Neuron (in vitro differentiated cells): ENCODE results near the gene OR51B2.
"Not testable (repeated sequence)": the region's sequence is repeated elsewhere in the genome, so short reads cannot be mapped to it uniquely, and the experiment has no call there.

Source experiments
- H2AFZ ChIP-seq: one replicate; pipeline ENCODE4 v1.6.1; 2013; ENCODE audit warnings: low read depth, mild to moderate bottlenecking, inconsistent platforms, low read length, moderate library complexity
- H3K27me3 ChIP-seq: one replicate; pipeline ENCODE4 v1.6.1; 2013; ENCODE audit warnings: low read length; ENCODE audit not compliant: insufficient read depth
- H3K36me3 ChIP-seq: one replicate; pipeline ENCODE4 v1.6.1; 2013; ENCODE audit warnings: low read length; ENCODE audit not compliant: insufficient read depth
- H3K4me1 ChIP-seq: one replicate; pipeline ENCODE4 v1.6.1; 2013; ENCODE audit warnings: low read length; ENCODE audit not compliant: insufficient read depth
- H3K4me3 ChIP-seq: 2 replicates; pipeline ENCODE4 v1.5.1; 2013; ENCODE audit warnings: mild to moderate bottlenecking, low read length, moderate library complexity
- H3K9me3 ChIP-seq: one replicate; pipeline ENCODE4 v1.6.1; 2013; ENCODE audit warnings: low read length

Gene OR51B2

GRCh38 chr11:5324197-5324596, at the start of gene OR51B2:
TSS of gene OR51B2 (minus strand) at chr11:5324297. CDS start at chr11:5324297, 0 bp downstream.
- H3K27me3 ChIP-seq = no peaks in the 10 kb centered on the region
- H2AFZ ChIP-seq = no peak within 1 kb of the TSS
- H3K9me3 ChIP-seq = no peaks in the 10 kb centered on the region
- H3K4me3 ChIP-seq = no peak within 1 kb of the TSS
- H3K36me3 ChIP-seq = no peaks in the 10 kb centered on the region
- H3K4me1 ChIP-seq = no peaks in the 10 kb centered on the region

GRCh38 chr11:5369789-5370188, 45.7 kb upstream of the OR51B2 start:
- Histone ChIP-seq H3K27me3 (no peaks in the 10 kb centered on the region), H3K36me3 (no peaks in the 10 kb centered on the region), H3K4me3 (no peak overlapping the region), H3K9me3 (no peaks in the 10 kb centered on the region), H3K4me1 (no peaks in the 10 kb centered on the region), H2AFZ (no peak overlapping the region)

- Histone ChIP-seq H3K4me3 (no peak overlapping the region), H3K4me1 (no peaks in the 10 kb centered on the region), H3K27me3 (no peaks in the 10 kb centered on the region), H2AFZ (no peak overlapping the region), H3K9me3 (no peaks in the 10 kb centered on the region), H3K36me3 (no peaks in the 10 kb centered on the region)
These were observed 44.5 kb upstream of the OR51B2 start for GRCh38 chr11:5368502-5369043.

- Histone ChIP-seq H3K9me3 (no peaks in the 10 kb centered on the region), H3K27me3 (no peaks in the 10 kb centered on the region), H2AFZ (no peak overlapping the region), H3K4me1 (no peaks in the 10 kb centered on the region), H3K4me3 (no peak overlapping the region), H3K36me3 (no peaks in the 10 kb centered on the region)
These were observed 43.5 kb upstream of the OR51B2 start for GRCh38 chr11:5367448-5368074.

- Histone ChIP-seq H3K36me3 (no peaks in the 10 kb centered on the region), H3K27me3 (no peaks in the 10 kb centered on the region), H3K4me1 (no peaks in the 10 kb centered on the region), H3K4me3 (no peak overlapping the region), H3K9me3 (no peaks in the 10 kb centered on the region), H2AFZ (no peak overlapping the region)
These were observed 42.8 kb upstream of the OR51B2 start for GRCh38 chr11:5366856-5367255.

GRCh38 chr11:5366365-5366764, 42.3 kb upstream of the OR51B2 start:
- not testable (repeated sequence) for H3K27me3 ChIP-seq, H2AFZ ChIP-seq, H3K4me1 ChIP-seq, H3K9me3 ChIP-seq, H3K36me3 ChIP-seq, H3K4me3 ChIP-seq

- Histone ChIP-seq H3K9me3 (no peaks in the 10 kb centered on the region), H3K4me1 (no peaks in the 10 kb centered on the region), H2AFZ (no peak overlapping the region), H3K4me3 (no peak overlapping the region), H3K27me3 (no peaks in the 10 kb centered on the region), H3K36me3 (no peaks in the 10 kb centered on the region)
These were observed 40.1 kb upstream of the OR51B2 start for GRCh38 chr11:5364214-5364613.

GRCh38 chr11:5363679-5364078, 39.6 kb upstream of the OR51B2 start:
- Histone ChIP-seq H3K36me3 (no peaks in the 10 kb centered on the region), H3K4me1 (no peaks in the 10 kb centered on the region), H3K27me3 (no peaks in the 10 kb centered on the region), H3K9me3 (no peaks in the 10 kb centered on the region), H2AFZ (no peak overlapping the region), H3K4me3 (no peak overlapping the region)

GRCh38 chr11:5362017-5362625, 38.0 kb upstream of the OR51B2 start:
- no peaks in the 10 kb centered on the region for H3K4me1 ChIP-seq
- H3K36me3 ChIP-seq = no peaks in the 10 kb centered on the region
- H3K4me3 ChIP-seq = no peak overlapping the region
- no peaks in the 10 kb centered on the region for H3K27me3 ChIP-seq
- H3K9me3 ChIP-seq = no peaks in the 10 kb centered on the region
- H2AFZ ChIP-seq = no peak overlapping the region

GRCh38 chr11:5356031-5356430, 31.9 kb upstream of the OR51B2 start:
- H2AFZ ChIP-seq, H3K4me3 ChIP-seq, H3K4me1 ChIP-seq, H3K27me3 ChIP-seq, H3K9me3 ChIP-seq, H3K36me3 ChIP-seq: not testable (repeated sequence)

- no peak within 1 kb of the TSS for H3K4me3 ChIP-seq
- no peak within 1 kb of the TSS for H2AFZ ChIP-seq
- H3K27me3 ChIP-seq = no peaks in the 10 kb centered on the region
- no peaks in the 10 kb centered on the region for H3K9me3 ChIP-seq
- H3K36me3 ChIP-seq = no peaks in the 10 kb centered on the region
- H3K4me1 ChIP-seq = no peaks in the 10 kb centered on the region
These were observed 27.1 kb upstream of the OR51B2 start, which contains the start of gene OR51B6 for GRCh38 chr11:5351208-5351607. TSS of gene OR51B6 (plus strand) at chr11:5351508. CDS start at chr11:5351508, 0 bp downstream.

- no peaks in the 10 kb centered on the region for H3K27me3 ChIP-seq
- H3K36me3 ChIP-seq = no peaks in the 10 kb centered on the region
- H3K9me3 ChIP-seq = no peaks in the 10 kb centered on the region
- no peaks in the 10 kb centered on the region for H3K4me1 ChIP-seq
- H3K4me3 ChIP-seq = no peak overlapping the region
- no peak overlapping the region for H2AFZ ChIP-seq
These were observed 25.5 kb upstream of the OR51B2 start for GRCh38 chr11:5349550-5349949.

GRCh38 chr11:5348551-5349194, 24.6 kb upstream of the OR51B2 start:
- Histone ChIP-seq H3K4me3 (no peak overlapping the region), H3K9me3 (no peaks in the 10 kb centered on the region), H3K27me3 (no peaks in the 10 kb centered on the region), H3K4me1 (no peaks in the 10 kb centered on the region), H3K36me3 (no peaks in the 10 kb centered on the region), H2AFZ (no peak overlapping the region)
